Stimulated activated CD4-positive, alpha-beta T cell treated with anti-CD3 and anti-CD28 coated beads, Interleukin-12 subunit alpha, Interleukin-12 subunit beta, amount 100 ng/mL, for 4 hours (primary cell): ENCODE measurements around the gene TMEM184C.

Experiments
- DNase-seq: peaks from one replicate; pipeline ENCODE4 v3.0.0-alpha.2; 2020

TMEM184C gene

GRCh38 chr4:147617173-147617840 is at the start of gene TMEM184C:
TSS of gene TMEM184C (plus strand) at chr4:147617397. CDS start at chr4:147617957, 560 bp downstream.
- peak; percentile 99 for DNase-seq

GRCh38 chr4:147570616-147571015 is 46.6 kb upstream of the TMEM184C start:
- no peak for DNase-seq

- no peak for DNase-seq
Measured at GRCh38 chr4:147571036-147571770, 46.0 kb upstream of the TMEM184C start.

- DNase-seq = no peak
Measured at GRCh38 chr4:147576084-147576483, 41.1 kb upstream of the TMEM184C start.

GRCh38 chr4:147578051-147578476 is 39.1 kb upstream of the TMEM184C start:
- DNase-seq = no peak

GRCh38 chr4:147578593-147578992 is 38.6 kb upstream of the TMEM184C start:
- no peak for DNase-seq

GRCh38 chr4:147580396-147580795 is 36.8 kb upstream of the TMEM184C start:
- DNase-seq = no peak

GRCh38 chr4:147581606-147582350 is 35.4 kb upstream of the TMEM184C start:
- DNase-seq = no peak

- no peak for DNase-seq
Measured at GRCh38 chr4:147582386-147583060, 34.7 kb upstream of the TMEM184C start.

GRCh38 chr4:147583876-147584275 is 33.3 kb upstream of the TMEM184C start:
- DNase-seq = no peak

- no peak for DNase-seq
Measured at GRCh38 chr4:147586032-147586431, 31.2 kb upstream of the TMEM184C start.

- DNase-seq = no peak
Measured at GRCh38 chr4:147586637-147587036, 30.6 kb upstream of the TMEM184C start.

GRCh38 chr4:147587041-147587440 is 30.2 kb upstream of the TMEM184C start:
- no peak for DNase-seq

- DNase-seq = no peak
Measured at GRCh38 chr4:147589586-147589985, 27.6 kb upstream of the TMEM184C start.

GRCh38 chr4:147590249-147590920 is 26.8 kb upstream of the TMEM184C start:
- DNase-seq = peak; percentile 29

GRCh38 chr4:147591106-147591505 is 26.1 kb upstream of the TMEM184C start:
- DNase-seq = no peak

GRCh38 chr4:147594107-147594506 is 23.1 kb upstream of the TMEM184C start:
- DNase-seq = no peak

- no peak for DNase-seq
Measured at GRCh38 chr4:147594578-147594977, 22.6 kb upstream of the TMEM184C start.

GRCh38 chr4:147596377-147596776 is 20.8 kb upstream of the TMEM184C start:
- DNase-seq = no peak

GRCh38 chr4:147596981-147597380 is 20.2 kb upstream of the TMEM184C start:
- no peak for DNase-seq

- no peak for DNase-seq
Measured at GRCh38 chr4:147597561-147597960, 19.6 kb upstream of the TMEM184C start.

GRCh38 chr4:147599206-147599605 is 18.0 kb upstream of the TMEM184C start:
- DNase-seq = no peak

GRCh38 chr4:147599769-147600168 is 17.4 kb upstream of the TMEM184C start:
- DNase-seq = no peak
